Stomach (tissue), 4 donors: ENCODE results near the gene UBR2.

ENCODE experiments used
- CTCF ChIP-seq, 7 experiments: fragments of 450-650 bp in 4 of 7; fragments of 200-600 bp in 3 of 7; sonication (generic) in 3 of 7; IDR thresholded peaks; one replicate each; pipeline ENCODE4 v1.5.1; 2016 to 2019; ENCODE audit warnings: antibody characterized with exemption in 7 of 7, control low read depth in 2 of 7, mild to moderate bottlenecking in 1 of 7
- EP300 ChIP-seq: sonication (generic); formaldehyde crosslinking; IDR thresholded peaks from one replicate; pipeline ENCODE4 v1.6.1; 2017; ENCODE audit warnings: antibody characterized with exemption
- POLR2A ChIP-seq, 4 donors: fragments of 450-650 bp; IDR thresholded peaks; one replicate each; pipeline ENCODE4 v1.6.1; 2016; ENCODE audit warnings: antibody characterized with exemption in 4 of 4, control low read depth in 2 of 4, mild to moderate bottlenecking in 1 of 4, moderate library complexity in 1 of 4
- POLR2AphosphoS5 ChIP-seq, 3 donors: sonication (generic); formaldehyde crosslinking; IDR thresholded peaks; one replicate each; pipeline ENCODE4 v1.6.1; 2016; ENCODE audit warnings: antibody characterized with exemption in 3 of 3

DNA sequence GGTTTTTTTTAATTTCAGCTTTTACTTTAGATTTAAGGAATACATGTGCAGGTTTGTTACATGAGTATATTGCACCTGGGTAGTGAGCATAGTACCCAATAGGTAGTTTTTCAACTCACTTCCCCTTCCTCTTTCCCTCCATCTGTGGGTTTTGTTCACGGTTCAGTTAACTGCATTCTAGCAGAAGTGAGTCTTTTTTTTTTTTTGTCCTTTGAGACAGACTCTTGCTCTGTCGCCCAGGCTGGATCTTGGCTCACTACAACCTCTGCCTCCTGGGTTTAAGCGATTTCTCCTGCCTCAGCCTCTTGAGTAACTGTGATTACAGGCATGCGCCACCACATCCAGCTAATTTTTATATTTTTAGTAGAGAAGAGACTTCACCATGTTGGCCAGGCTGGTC is 8.7 kb downstream of the UBR2 start:
- TF ChIP-seq CTCF (IDR thresholded peaks at IDR 0.05) (no peak), POLR2AphosphoS5 (IDR thresholded peaks at IDR 0.05) (no peak), POLR2A (IDR thresholded peaks at IDR 0.05) (no peak), EP300 (no peak)
